SK-N-SH (cell line): ENCODE data around the gene ZFYVE27. TPM values are rescaled to one million over a fixed set of nuclear protein-coding genes. Genes with fewer than 3 reads are reported as not detected.

Experiments used
- CTCF ChIA-PET: fragments of 300-600, 350-600 bp; formaldehyde crosslinking; extraction: SDS; loops from one replicate; lab custom pipeline; 2021; lab: Yijun Ruan, JAX
- POLR2A ChIA-PET: fragments of 350-600 bp; sonication (Branson Sonifier 250); formaldehyde crosslinking; extraction: SDS; loops from one replicate; lab custom pipeline; 2020; ENCODE audit warnings: antibody characterized with exemption, inconsistent platforms; lab: Yijun Ruan, JAX
- DNase-seq: peaks from one replicate; pipeline ENCODE4 v3.0.0; 2012
- H2AFZ ChIP-seq: fragments of 200-600 bp; sonication (generic); 2 replicates; pipeline ENCODE4 v1.8.1; 2016; ENCODE audit warnings: antibody characterized with exemption, mild to moderate bottlenecking, low read depth
- H3F3A ChIP-seq: fragments of 200-600 bp; sonication (generic); replicated peaks from 2 replicates; pipeline ENCODE3; 2016; ENCODE audit warnings: antibody characterized with exemption, mild to moderate bottlenecking; ENCODE audit not compliant: insufficient read depth
- H3K27ac ChIP-seq, 2 experiments: fragments of 200-500 bp in 1 of 2; fragments of 200-600 bp in 1 of 2; sonication (Bioruptor generic) in 1 of 2; sonication (generic), shearing (Covaris generic) in 1 of 2; 2 replicates each; pipeline versions ENCODE4 v1.5.1 to v1.6.1; 2014 to 2016; ENCODE audit warnings: low read depth in 2 of 2, inconsistent platforms in 1 of 2, low read length in 1 of 2, mild to moderate bottlenecking in 1 of 2, mixed read lengths in 1 of 2
- H3K27me3 ChIP-seq: fragments of 200-600 bp; sonication (generic), shearing (Covaris generic); 2 replicates; pipeline ENCODE4 v1.6.1; 2016; ENCODE audit warnings: mixed run types; ENCODE audit not compliant: insufficient read depth
- H3K36me3 ChIP-seq, 2 experiments: fragments of 200-500 bp in 1 of 2; fragments of 200-600 bp in 1 of 2; sonication (Bioruptor generic) in 1 of 2; sonication (generic) in 1 of 2; replicated peaks in 1 of 2; 2 replicates each; pipeline versions ENCODE3 to v1.5.1; 2014 to 2016; ENCODE audit warnings: low read length in 1 of 2, mild to moderate bottlenecking in 1 of 2; ENCODE audit not compliant: insufficient read depth in 2 of 2, control insufficient read depth in 1 of 2
- H3K4me1 ChIP-seq, 2 experiments: fragments of 200-500 bp in 1 of 2; fragments of 200-600 bp in 1 of 2; sonication (Bioruptor generic) in 1 of 2; sonication (generic), shearing (Covaris generic) in 1 of 2; 2 replicates each; pipeline versions ENCODE4 v1.5.1 to v1.6.1; 2014 to 2016; ENCODE audit warnings: low read depth in 1 of 2, low read length in 1 of 2, mixed run types in 1 of 2; ENCODE audit not compliant: insufficient read depth in 2 of 2, control insufficient read depth in 1 of 2
- H3K4me2 ChIP-seq: fragments of 200-600 bp; sonication (generic), shearing (Covaris generic); 2 replicates; pipeline ENCODE4 v1.6.1; 2017; ENCODE audit warnings: mixed run types
- H3K4me3 ChIP-seq, 2 experiments: fragments of 200-500 bp in 1 of 2; fragments of 200-600 bp in 1 of 2; sonication (Bioruptor generic) in 1 of 2; sonication (generic), shearing (Covaris generic) in 1 of 2; 2 replicates each; pipeline versions ENCODE4 v1.5.1 to v1.8.1; 2014 to 2016; ENCODE audit warnings: low read depth in 2 of 2, inconsistent platforms in 1 of 2, low read length in 1 of 2, mild to moderate bottlenecking in 1 of 2, mixed read lengths in 1 of 2, moderate library complexity in 1 of 2
- H3K79me2 ChIP-seq: fragments of 200-600 bp; sonication (generic); 2 replicates; pipeline ENCODE4 v1.8.1; 2017; ENCODE audit warnings: mild to moderate bottlenecking; ENCODE audit not compliant: insufficient read depth
- H3K9ac ChIP-seq: fragments of 200-600 bp; sonication (generic); 2 replicates; pipeline ENCODE4 v1.6.1; 2017; ENCODE audit warnings: mixed run types
- H3K9me2 ChIP-seq: fragments of 200-600 bp; sonication (generic); 2 replicates; pipeline ENCODE4 v1.6.1; 2017; ENCODE audit warnings: mixed run types
- H3K9me3 ChIP-seq: fragments of 200-600 bp; sonication (generic); 2 replicates; pipeline ENCODE4 v1.6.1; 2017; ENCODE audit warnings: mixed run types, mild to moderate bottlenecking, moderate library complexity
- H4K20me1 ChIP-seq: fragments of 200-600 bp; sonication (generic); 2 replicates; pipeline ENCODE4 v1.6.1; 2017; ENCODE audit warnings: mild to moderate bottlenecking, mixed run types; ENCODE audit not compliant: insufficient read depth
- CTCF ChIP-seq: fragments of 200-600 bp; sonication (generic); IDR thresholded peaks from 2 replicates; pipeline ENCODE4 v1.6.1; 2017; ENCODE audit warnings: antibody characterized with exemption, mild to moderate bottlenecking, moderate library complexity
- ELF1 ChIP-seq: IDR thresholded peaks from 2 replicates; pipeline ENCODE4 v1.4.0; 2012
- EP300 ChIP-seq, 2 experiments: IDR thresholded peaks; 2 replicates each; pipeline versions ENCODE4 v1.4.0 to v1.6.1; 2012; ENCODE audit warnings: borderline replicate concordance in 1 of 2, low read depth in 1 of 2, low read length in 1 of 2
- MAX ChIP-seq: IDR thresholded peaks from 2 replicates; pipeline ENCODE4 v1.4.0; 2012; ENCODE audit warnings: low read depth
- MXI1 ChIP-seq: IDR thresholded peaks from 2 replicates; pipeline ENCODE4 v1.6.1; 2012; ENCODE audit warnings: mild to moderate bottlenecking, low read depth, low read length, improper control_type of control experiment
- NFIC ChIP-seq: IDR thresholded peaks from 2 replicates; pipeline ENCODE4 v1.4.0; 2012; ENCODE audit warnings: borderline replicate concordance
- NRF1 ChIP-seq: IDR thresholded peaks from 2 replicates; pipeline ENCODE4 v1.6.1; 2012; ENCODE audit warnings: low read depth, mild to moderate bottlenecking, low read length
- POLR2AphosphoS5 ChIP-seq: IDR thresholded peaks from 2 replicates; pipeline ENCODE4 v1.6.1; 2012; ENCODE audit warnings: low read depth, low read length
- RFX5 ChIP-seq: IDR thresholded peaks from 2 replicates; pipeline ENCODE4 v1.6.1; 2012; ENCODE audit warnings: mild to moderate bottlenecking, improper control_type of control experiment, low read length
- SIN3A ChIP-seq: IDR thresholded peaks from 2 replicates; pipeline ENCODE4 v1.6.1; 2012; ENCODE audit warnings: low read depth, mild to moderate bottlenecking, low read length, moderate library complexity, borderline replicate concordance
- TAF1 ChIP-seq: IDR thresholded peaks from 2 replicates; pipeline ENCODE4 v1.6.1; 2012; ENCODE audit warnings: low read depth, mild to moderate bottlenecking, low read length, moderate library complexity, borderline replicate concordance
- YY1 ChIP-seq: IDR thresholded peaks from 2 replicates; pipeline ENCODE4 v1.4.0; 2012; ENCODE audit warnings: low read depth, mild to moderate bottlenecking
- ZBTB33 ChIP-seq: IDR thresholded peaks from 2 replicates; pipeline ENCODE4 v1.4.0; 2012; ENCODE audit warnings: low read depth, borderline replicate concordance
- WGBS: methylation state at CpG from one replicate; pipeline ENCODE4 v1.1.6; 2017; ENCODE audit warnings: low lambda C conversion rate; 5-methylcytosine and 5-hydroxymethylcytosine counted together
- polyA plus RNA-seq, 3 experiments: library from polyadenylated mRNA; depleted of rRNA; stranded (reverse); fragments of >200 nt; gene quantifications; 2 replicates each; pipeline ENCODE4 v1.2.3, GENCODE V29; 2012

Gene ZFYVE27
- polyA plus RNA-seq, 1 of the 3 experiments (the other 2 are of a cell fraction): 30.5 TPM

GRCh38 chr10:97713826-97714400 lies 23.0 kb upstream of the ZFYVE27 start:
- CTCF ChIA-PET: interaction anchor here (0.7 to 25.0 kb wide), 10 partner anchors 9 to 314 kb away, joined by 3 to 687 read pairs (median 5); partner anchors contain the start of gene ZFYVE27
- peak; percentile 86 for DNase-seq
- peak overlapping the region; percentile 90 for H3K4me2 ChIP-seq
- peaks cover 22% of the 10 kb centered on the region for H4K20me1 ChIP-seq
- no peaks in the 10 kb centered on the region for H3K27me3 ChIP-seq
- peaks cover 32% of the 10 kb centered on the region for H3K79me2 ChIP-seq
- H3K9me2 ChIP-seq: no peaks in the 10 kb centered on the region
- peak overlapping the region; percentile 64 to 71 for H3K4me3 ChIP-seq
- TF ChIP-seq SIN3A (peak; percentile 55; the same call in 1 of the 2 replicates), EP300 (IDR thresholded peaks at IDR 0.05; ENCODE audit: borderline replicate concordance in 1 of 2, low read depth in 1 of 2, low read length in 1 of 2) (no peak), CTCF (peak; percentile 29; the same call in 1 of the 2 replicates), NFIC (no peak), YY1 (0 out of 2 replicates have a peak, but pooled peaks have one; percentile 43), MAX (peak; percentile 91; the same call in 1 of the 2 replicates), RFX5 (no peak), POLR2AphosphoS5 (no peak; the same call in 1 of the 2 replicates), MXI1 (peak; percentile 82)
- H3K36me3 ChIP-seq: peaks cover 16 to 25% of the 10 kb centered on the region in 2 experiments
- H3K9me3 ChIP-seq: no peaks in the 10 kb centered on the region
- H3K4me1 ChIP-seq: peaks cover 19 to 26% of the 10 kb centered on the region in 2 experiments; a peak in 3 of 4 replicates
- H3K27ac ChIP-seq: peak overlapping the region; percentile 64 to 84
- peaks cover 3% of the 10 kb centered on the region for H3F3A ChIP-seq
- 2% methylated on average over 8 of the region's 69 CpGs for WGBS
- peak overlapping the region; percentile 86 for H3K9ac ChIP-seq
- peak overlapping the region; percentile 69; the same call in 1 of the 2 replicates for H2AFZ ChIP-seq
- POLR2A ChIA-PET: interaction anchor here (1.0 to 2.7 kb wide), 5 partner anchors 10 to 75 kb away, joined by 3 to 21 read pairs (median 4); partner anchors contain the start of genes AVPI1 and ZFYVE27

- no peaks in the 10 kb centered on the region for H3K9me3 ChIP-seq
- H3K27me3 ChIP-seq: no peaks in the 10 kb centered on the region
- peaks cover 32% of the 10 kb centered on the region for H3K79me2 ChIP-seq
- peaks cover 3% of the 10 kb centered on the region for H3F3A ChIP-seq
- TF ChIP-seq ZBTB33: 0 out of 2 replicates have a peak, but pooled peaks have one; percentile 9
- no peak for TF ChIP-seq NRF1
- no peak for TF ChIP-seq CTCF
- 0 out of 2 replicates have a peak, but pooled peaks have one; percentile 9 for TF ChIP-seq YY1
- TF ChIP-seq MAX: peak; percentile 16; the same call in 1 of the 2 replicates
- TF ChIP-seq TAF1: peak; percentile 5; the same call in 1 of the 2 replicates
- TF ChIP-seq SIN3A: peak; percentile 40; the same call in 1 of the 2 replicates
- no peak for TF ChIP-seq ELF1
- 0 out of 2 replicates have a peak, but pooled peaks have one; percentile 55 for TF ChIP-seq POLR2AphosphoS5
- TF ChIP-seq, all 33 proteins: peak for 6
- peak overlapping the region; percentile 64 to 84 for H3K27ac ChIP-seq
- WGBS: 8% methylated on average over 32 of the region's 74 CpGs
- peak overlapping the region; percentile 69 for H2AFZ ChIP-seq
- ChIA-PET POLR2A (interaction anchor here (0.9 to 2.7 kb wide), 5 partner anchors 11 to 30 kb away, joined by 3 to 21 read pairs (median 4); partner anchors contain the start of genes AVPI1 and ZFYVE27), CTCF (interaction anchor here (0.7 to 25.0 kb wide), 10 partner anchors 10 to 313 kb away, joined by 3 to 687 read pairs (median 7); partner anchors contain the start of genes ANKRD2 and ZFYVE27)
- peak overlapping the region; percentile 86 for H3K9ac ChIP-seq
- peak; percentile 80 for DNase-seq
- H3K4me1 ChIP-seq: peaks cover 19 to 31% of the 10 kb centered on the region in 2 experiments; a peak in 3 of 4 replicates
- H3K4me2 ChIP-seq: peak overlapping the region; percentile 90
- H3K4me3 ChIP-seq: peak overlapping the region; percentile 64 to 71
- H3K9me2 ChIP-seq: no peaks in the 10 kb centered on the region
- H3K36me3 ChIP-seq: peaks cover 20 to 25% of the 10 kb centered on the region in 2 experiments
- peaks cover 22% of the 10 kb centered on the region for H4K20me1 ChIP-seq
Observed at GRCh38 chr10:97714401-97715258, 22.3 kb upstream of the ZFYVE27 start.
